ENCODE measurements around the gene KCNJ8. TPM values are rescaled to one million over a fixed set of nuclear protein-coding genes. Genes with fewer than 3 reads are reported as not detected.

KCNJ8 gene
- total RNA-seq, 1 experiment from 2014 or later = not detected

- Mint-ChIP-seq H3K4me1 (ENCODE audit: insufficient read depth, unreplicated experiment) (no peaks in the 10 kb centered on the region), H3K27ac (ENCODE audit: low read depth, unreplicated experiment) (no peak overlapping the region), H3K9me3 (ENCODE audit: unreplicated experiment) (no peaks in the 10 kb centered on the region), H3K36me3 (ENCODE audit: insufficient read depth, unreplicated experiment) (no peaks in the 10 kb centered on the region), H3K27me3 (ENCODE audit: insufficient read depth, unreplicated experiment) (no peaks in the 10 kb centered on the region), H3K4me3 (ENCODE audit: unreplicated experiment) (no peak overlapping the region)
- POLR2A ChIA-PET = no interaction called here
- TF ChIP-seq CTCF (IDR thresholded peaks at IDR 0.05; ENCODE audit: unreplicated experiment) = no peak
- no peak for DNase-seq (ENCODE audit: unreplicated experiment)
- no TSS peak for BruUV-seq (replicated peaks)
- CTCF ChIA-PET = no interaction called here
- intact Hi-C loops (cut with micrococcal nuclease) = no loop called here
These were observed 31.7 kb upstream of the KCNJ8 start for GRCh38 chr12:21806255-21806654.

- no peak for TF ChIP-seq CTCF (IDR thresholded peaks at IDR 0.05; ENCODE audit: unreplicated experiment)
- Mint-ChIP-seq H3K4me1 (ENCODE audit: insufficient read depth, unreplicated experiment) (no peaks in the 10 kb centered on the region), H3K9me3 (ENCODE audit: unreplicated experiment) (no peaks in the 10 kb centered on the region), H3K27ac (ENCODE audit: low read depth, unreplicated experiment) (no peak overlapping the region), H3K4me3 (ENCODE audit: unreplicated experiment) (no peak overlapping the region), H3K36me3 (ENCODE audit: insufficient read depth, unreplicated experiment) (no peaks in the 10 kb centered on the region), H3K27me3 (ENCODE audit: insufficient read depth, unreplicated experiment) (no peaks in the 10 kb centered on the region)
- DNase-seq (ENCODE audit: unreplicated experiment) = no peak
- ChIA-PET POLR2A (no interaction called here), CTCF (no interaction called here)
- intact Hi-C loops (cut with micrococcal nuclease) = no loop called here
- no TSS peak for BruUV-seq (replicated peaks)
These were observed 27.2 kb upstream of the KCNJ8 start for GRCh38 chr12:21801522-21802288.

- ChIA-PET POLR2A (no interaction called here), CTCF (no interaction called here)
- no TSS peak for BruUV-seq (replicated peaks)
- Mint-ChIP-seq H3K27me3 (ENCODE audit: insufficient read depth, unreplicated experiment) (no peaks in the 10 kb centered on the region), H3K27ac (ENCODE audit: low read depth, unreplicated experiment) (no peak overlapping the region), H3K36me3 (ENCODE audit: insufficient read depth, unreplicated experiment) (no peaks in the 10 kb centered on the region), H3K9me3 (ENCODE audit: unreplicated experiment) (no peaks in the 10 kb centered on the region), H3K4me3 (ENCODE audit: unreplicated experiment) (no peak overlapping the region), H3K4me1 (ENCODE audit: insufficient read depth, unreplicated experiment) (no peaks in the 10 kb centered on the region)
- intact Hi-C loops (cut with micrococcal nuclease) = no loop called here
- DNase-seq (ENCODE audit: unreplicated experiment) = no peak
- no peak for TF ChIP-seq CTCF (IDR thresholded peaks at IDR 0.05; ENCODE audit: unreplicated experiment)
These were observed 25.5 kb upstream of the KCNJ8 start for GRCh38 chr12:21800011-21800410.

DNA sequence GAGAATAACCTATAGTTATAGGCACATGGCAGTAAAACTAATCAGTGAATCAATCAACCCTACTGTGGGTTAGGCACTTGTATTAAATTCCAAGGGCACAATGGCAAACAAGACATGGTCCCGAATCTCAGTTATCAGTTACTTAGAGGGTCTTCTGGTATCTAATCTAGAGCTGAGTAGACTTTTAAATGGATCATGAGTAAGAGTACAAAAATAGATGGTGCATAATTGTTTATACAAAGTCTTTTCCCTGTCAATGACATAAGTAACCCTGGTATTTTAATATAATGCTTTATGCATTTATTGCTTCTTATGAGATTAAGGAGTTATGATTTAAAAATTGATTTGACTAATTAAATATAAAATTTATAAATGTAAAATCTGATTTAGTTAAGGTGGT is 23.0 kb upstream of the KCNJ8 start:
- Mint-ChIP-seq H3K36me3 (ENCODE audit: insufficient read depth, unreplicated experiment) (no peaks in the 10 kb centered on the region), H3K4me3 (ENCODE audit: unreplicated experiment) (no peak overlapping the region), H3K9me3 (ENCODE audit: unreplicated experiment) (no peaks in the 10 kb centered on the region), H3K4me1 (ENCODE audit: insufficient read depth, unreplicated experiment) (no peaks in the 10 kb centered on the region), H3K27me3 (ENCODE audit: insufficient read depth, unreplicated experiment) (peaks cover 20% of the 10 kb centered on the region), H3K27ac (ENCODE audit: low read depth, unreplicated experiment) (no peak overlapping the region)
- ChIA-PET POLR2A (no interaction called here), CTCF (no interaction called here)
- intact Hi-C loops (cut with micrococcal nuclease) = no loop called here
- TF ChIP-seq CTCF (IDR thresholded peaks at IDR 0.05; ENCODE audit: unreplicated experiment) = no peak
- DNase-seq (ENCODE audit: unreplicated experiment) = no peak
- BruUV-seq (replicated peaks) = no TSS peak

All from MCF 10A (cell line).